ENCODE measurements around the gene APOL5.
"Not testable (repeated sequence)": the region's sequence is repeated elsewhere in the genome, so short reads cannot be mapped to it uniquely, and the experiment has no call there.

Gene APOL5

DNA sequence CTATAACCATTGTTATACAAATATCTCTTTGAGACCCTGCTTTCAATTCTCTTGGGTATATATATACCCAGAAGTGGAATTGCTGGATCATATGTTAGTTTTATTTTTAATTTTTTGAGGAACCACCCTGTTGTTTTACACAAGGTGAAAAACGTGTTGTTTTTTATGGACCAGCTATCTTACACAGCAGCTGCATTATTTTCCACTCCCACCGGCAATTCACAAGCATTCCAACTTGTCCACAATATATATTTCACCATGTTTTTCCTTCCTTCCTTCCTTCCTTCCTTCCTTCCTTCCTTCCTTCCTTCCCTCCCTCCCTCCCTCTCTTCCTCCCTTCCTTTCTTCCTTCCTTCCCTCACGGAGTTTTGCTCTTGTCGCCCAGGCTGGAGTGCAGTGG is 6.3 kb upstream of the APOL5 start:
- no peak for DNase-seq (ENCODE audit: low read depth)

DNA sequence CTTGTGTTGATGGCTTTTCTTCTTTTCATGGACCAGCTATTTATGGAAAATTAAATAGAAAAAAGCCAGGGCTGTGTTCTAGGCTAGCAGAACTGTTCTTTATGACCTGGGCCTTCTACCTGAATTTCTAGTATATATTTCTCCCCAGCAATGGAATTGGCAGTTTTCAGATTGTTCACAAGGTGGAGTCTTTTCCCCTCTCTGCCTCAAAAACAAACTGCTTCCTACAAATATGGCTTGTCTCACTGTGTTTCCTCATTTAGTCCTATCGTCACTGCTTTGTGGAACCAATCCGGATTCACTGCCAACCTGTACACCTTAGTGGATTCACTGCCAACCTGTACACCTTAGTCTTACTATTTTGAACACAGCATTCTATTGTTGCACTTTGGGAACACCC is 5.0 kb upstream of the APOL5 start:
- no peak for DNase-seq (ENCODE audit: low read depth)

DNA sequence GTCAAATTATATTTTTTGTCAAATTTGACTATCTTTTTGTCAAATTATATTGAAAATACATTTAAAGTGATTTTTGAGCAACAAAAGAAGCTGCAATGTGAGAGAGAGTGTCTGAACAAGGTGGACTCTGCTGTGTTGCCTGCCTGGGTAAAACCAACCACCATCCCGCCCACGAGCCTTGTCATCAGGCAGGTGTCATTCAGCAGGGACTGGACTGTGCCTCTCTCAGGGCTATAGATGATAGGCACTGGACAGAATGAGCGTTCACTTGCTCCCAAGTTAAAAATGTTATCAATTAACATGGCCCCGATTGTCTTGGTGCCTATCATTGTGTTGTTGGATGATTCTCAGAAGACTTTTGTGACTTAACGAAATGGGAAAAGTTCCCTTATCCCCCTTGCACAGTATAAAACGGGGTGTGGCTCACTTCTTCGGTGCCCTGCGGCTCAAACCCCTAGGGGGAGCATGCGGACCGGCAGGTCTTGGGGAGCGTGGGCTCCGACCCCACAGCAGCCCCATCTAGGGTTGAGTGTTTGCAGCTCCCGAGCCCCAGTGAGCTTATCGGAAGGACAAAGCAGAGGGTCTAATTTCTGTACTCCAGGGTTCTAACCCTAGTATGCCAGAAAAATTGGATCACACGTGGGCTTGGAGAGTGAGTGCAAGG is 1.7 kb downstream of the APOL5 start:
- no peak for DNase-seq (ENCODE audit: low read depth)

DNA sequence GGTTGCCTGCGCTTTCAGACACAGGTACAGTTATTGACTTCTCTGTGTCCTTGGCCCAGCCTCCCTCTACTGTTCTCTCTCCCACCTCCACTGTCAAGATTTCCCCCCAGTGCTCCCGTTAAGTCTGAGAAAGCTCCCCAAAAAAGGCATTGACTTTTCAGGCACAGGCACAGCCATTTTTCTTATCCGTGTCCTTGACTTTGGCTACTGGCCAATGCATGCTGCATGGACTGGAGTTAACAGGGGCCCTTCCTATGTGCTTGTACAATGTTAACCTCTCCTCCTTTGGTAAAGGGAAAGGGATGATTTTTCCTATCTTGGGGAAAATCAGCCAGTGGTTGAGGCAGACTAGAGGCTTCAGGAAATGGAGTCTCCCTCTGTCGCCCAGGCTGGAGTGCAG is 4.3 kb downstream of the APOL5 start:
- no peak for DNase-seq (ENCODE audit: low read depth)

DNA sequence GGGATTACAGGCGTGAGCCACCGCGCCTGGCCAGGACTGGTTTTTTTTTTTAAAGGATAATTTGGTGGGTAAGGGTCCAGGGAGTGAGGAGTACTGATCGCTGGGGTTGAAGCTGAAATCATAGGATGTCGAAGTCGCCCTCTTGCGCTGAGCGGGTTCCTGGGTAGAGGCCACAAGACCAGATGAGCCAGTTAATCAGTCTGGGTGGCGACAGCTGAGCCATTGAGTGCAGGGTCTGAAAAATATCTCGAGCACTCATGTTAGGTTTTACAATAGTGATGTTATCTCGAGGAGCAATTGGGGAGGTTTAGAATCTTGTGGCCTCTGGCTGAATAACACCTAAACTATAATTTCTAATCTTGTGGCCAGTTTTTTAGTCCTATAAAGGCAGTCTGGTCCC is 7.8 kb downstream of the APOL5 start:
- no peak for DNase-seq (ENCODE audit: low read depth)

DNA sequence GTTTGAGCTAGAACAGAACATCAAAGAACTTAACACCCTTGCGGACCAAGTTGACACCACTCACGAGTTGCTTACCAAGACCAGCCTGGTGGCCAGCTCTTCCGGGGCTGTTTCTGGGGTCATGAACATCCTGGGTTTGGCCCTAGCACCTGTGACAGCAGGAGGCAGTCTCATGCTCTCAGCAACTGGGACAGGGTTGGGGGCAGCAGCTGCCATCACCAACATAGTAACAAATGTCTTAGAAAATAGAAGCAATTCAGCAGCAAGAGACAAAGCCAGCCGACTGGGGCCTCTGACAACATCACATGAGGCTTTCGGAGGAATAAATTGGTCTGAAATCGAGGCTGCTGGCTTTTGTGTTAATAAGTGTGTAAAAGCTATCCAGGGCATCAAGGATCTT is 8.7 kb downstream of the APOL5 start:
- no peak for DNase-seq (ENCODE audit: low read depth)

DNA sequence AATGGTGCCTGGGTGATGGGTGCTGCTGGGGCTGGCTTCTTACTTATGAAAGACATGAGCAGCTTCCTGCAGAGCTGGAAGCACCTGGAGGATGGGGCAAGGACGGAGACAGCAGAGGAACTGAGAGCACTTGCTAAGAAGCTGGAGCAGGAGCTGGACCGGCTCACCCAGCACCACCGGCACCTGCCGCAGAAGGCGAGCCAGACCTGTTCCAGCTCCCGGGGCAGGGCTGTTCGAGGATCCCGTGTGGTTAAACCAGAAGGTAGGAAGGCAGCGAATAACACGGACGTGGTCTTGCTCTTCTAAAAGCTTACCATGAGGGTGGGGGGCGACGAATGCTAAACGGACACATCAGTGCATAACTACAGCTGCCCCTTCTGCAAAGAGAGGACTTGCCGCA is 9.3 kb downstream of the APOL5 start:
- no peak for DNase-seq (ENCODE audit: low read depth)

DNA sequence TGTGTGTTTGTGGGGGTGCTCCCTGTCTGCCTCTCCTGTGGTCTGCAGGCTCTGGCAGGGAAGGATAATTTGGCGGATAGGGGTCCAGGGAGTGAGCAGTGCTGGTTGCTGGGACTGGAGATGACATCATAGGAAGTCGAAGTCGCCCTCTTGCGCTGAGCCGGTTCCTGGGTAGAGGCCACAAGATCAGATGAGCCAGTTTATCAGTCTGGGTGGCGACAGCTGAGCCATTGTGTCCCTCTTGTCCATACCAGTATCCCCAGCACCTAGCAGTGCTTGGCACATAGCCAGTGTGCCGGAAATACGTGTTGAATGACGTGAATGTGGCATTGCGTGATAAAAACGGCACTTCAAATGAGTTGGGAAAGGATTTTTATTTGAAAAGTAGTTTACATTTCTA is 9.8 kb downstream of the APOL5 start:
- no peak for DNase-seq (ENCODE audit: low read depth)

DNA sequence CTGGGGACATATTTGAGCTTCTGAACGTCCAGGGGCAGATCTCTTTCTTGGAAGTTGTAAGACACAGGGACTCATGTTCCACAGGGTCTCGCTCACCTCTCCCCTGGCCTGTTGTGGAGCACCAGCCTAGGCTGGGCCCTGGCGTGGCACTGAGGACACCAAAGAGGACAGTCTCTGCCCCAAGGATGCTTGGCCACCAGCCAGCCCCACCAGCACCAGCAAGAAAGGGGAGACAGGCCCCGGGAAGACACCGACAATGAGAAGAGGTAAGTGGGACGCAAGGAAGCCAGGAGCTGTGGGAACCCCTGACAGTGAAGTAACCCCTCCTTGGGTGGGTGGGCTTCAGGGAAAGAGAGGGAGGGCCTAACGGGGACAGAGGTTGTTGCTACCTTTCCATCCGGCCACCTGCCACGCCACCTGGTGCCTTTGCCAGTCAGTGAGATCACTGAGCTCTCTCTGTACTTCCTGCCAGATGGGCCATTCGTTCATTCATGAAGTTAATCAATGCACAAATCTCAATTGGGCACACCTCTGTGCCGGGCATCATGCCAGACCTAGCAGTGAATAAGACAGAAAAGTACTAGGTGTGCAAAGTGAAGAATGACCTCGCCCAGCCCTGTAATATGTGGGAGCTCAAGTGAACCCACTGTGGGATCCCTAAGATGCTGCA is 11.1 kb downstream of the APOL5 start:
- DNase-seq (ENCODE audit: low read depth), result no peak

DNA sequence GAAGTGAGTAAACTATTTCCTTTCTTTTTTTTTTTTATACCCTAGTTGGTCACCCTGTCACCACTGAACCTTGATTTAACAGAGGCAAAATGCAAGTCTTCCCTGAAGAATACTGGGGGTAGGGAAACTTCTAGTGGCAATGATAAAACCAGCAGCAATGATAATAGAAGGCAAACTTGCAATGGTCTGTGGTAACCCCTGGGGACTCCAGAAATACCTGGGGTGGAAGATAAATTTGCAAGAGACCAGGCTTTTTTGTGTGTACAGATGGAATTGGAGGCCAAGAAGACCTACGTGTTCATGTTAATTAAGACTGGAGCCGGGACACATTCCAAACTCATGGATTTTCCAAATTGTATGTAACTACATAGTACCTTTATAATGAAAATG is 11.6 kb downstream of the APOL5 start:
- DNase-seq (ENCODE audit: low read depth), result no peak

DNA sequence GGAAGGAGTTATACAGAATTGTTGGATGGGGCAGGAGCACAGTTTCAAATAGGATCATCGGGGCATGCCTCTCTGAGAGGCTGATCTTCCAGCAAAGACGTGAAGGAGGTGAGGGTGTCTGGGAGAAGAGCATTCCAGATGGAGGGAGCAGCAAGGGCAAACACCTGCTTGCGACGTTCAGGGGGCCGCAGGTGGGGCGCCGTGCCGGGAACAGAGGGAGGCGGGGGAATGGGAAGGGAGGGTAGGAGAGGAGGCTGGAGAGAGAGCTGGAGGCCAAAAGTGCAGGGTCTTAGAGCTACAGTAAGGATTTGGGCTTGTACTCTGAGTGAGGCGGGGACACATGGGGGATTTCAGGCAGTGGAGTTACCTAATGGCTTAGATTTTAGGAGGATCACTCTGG is 13.6 kb downstream of the APOL5 start:
- no peak for DNase-seq (ENCODE audit: low read depth)

DNA sequence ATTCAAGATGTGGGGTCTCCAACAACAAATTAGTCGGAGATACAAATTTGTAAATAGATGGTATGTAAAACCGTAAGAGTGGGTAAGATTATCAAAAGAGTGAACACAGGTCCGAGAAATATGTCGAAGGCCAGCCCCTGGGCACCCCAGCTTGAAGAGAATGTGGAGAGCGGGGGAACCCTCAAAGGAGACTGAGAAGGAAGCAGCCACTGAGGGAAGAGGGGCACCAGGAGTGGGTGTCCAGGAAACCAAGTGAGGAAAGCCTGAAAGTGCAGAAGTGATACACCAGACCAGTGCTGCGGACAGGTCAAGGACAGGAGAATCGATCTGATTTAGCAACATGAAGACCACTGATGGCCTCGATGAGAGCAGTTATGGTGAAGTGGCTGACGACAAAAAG is 14.4 kb downstream of the APOL5 start:
- DNase-seq (ENCODE audit: low read depth), result no peak

DNA sequence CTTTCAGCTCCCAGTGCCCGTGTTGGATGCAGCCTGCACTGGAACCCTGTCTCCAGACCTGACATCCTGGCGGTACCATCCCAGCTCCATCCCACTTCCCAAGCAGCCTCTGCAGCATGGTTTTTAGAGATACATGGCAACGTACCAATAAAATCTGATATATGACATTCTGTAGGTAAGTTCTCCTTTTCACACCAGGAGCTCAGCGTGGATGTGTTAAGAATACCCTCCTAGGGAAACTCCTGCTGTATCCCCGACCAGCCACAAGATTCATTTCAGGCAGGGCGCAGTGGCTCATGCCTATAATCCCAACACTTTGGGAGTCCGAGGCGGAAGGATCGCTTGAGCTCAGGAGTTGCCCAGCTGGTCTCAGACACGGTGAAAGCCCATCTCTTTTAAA is 15.4 kb downstream of the APOL5 start:
- no peak for DNase-seq (ENCODE audit: low read depth)

DNA sequence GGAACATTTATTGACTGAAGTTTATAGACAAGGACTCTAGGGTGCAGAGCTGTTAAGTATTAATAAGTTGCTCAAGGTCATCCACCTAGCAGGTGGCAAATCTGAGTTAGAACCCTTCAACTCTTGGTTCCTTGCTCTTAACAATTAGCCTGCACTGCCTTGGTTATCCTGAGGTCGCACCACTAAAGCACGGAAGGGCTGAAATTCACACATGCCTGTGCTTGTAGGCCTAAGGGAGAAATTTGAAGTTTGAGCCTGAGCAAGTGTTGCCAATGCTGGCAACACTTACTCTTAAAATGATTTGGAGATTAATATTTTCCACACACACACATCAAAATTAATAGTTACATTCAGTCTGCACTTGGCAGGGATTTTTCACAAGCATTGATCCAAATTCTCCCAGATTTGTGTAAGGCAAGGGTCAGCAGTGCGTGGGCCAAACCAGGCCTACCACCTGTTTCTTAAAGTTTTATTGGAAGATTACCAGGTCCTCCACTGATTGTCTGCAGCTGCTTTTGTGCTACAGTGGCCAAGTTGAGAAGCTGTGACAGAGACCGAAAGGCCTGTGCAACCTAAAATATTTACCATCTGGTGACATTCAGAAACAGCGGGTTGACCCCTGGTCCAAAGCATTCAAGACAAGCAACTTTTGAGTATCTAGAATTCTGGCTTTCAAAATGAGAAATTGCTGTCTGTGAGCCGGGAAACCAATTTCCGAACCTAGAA is 16.3 kb downstream of the APOL5 start:
- no peak for DNase-seq (ENCODE audit: low read depth)

DNA sequence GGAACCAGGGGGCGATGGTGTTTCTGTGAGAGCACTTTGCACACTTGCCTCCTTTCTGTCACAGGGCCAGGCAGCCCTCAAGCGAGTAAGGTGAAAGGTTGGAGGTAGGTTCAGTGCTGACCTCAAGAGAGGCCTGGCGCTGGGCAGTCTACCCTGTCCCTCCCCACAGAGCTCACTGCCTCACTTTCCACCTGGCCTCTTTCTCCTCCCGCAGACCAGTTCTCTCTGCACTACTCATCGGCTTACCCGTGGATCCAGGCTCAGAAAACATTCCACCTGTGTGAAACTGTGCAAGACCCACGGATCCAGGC is 16.8 kb downstream of the APOL5 start:
- no peak for DNase-seq (ENCODE audit: low read depth)

DNA sequence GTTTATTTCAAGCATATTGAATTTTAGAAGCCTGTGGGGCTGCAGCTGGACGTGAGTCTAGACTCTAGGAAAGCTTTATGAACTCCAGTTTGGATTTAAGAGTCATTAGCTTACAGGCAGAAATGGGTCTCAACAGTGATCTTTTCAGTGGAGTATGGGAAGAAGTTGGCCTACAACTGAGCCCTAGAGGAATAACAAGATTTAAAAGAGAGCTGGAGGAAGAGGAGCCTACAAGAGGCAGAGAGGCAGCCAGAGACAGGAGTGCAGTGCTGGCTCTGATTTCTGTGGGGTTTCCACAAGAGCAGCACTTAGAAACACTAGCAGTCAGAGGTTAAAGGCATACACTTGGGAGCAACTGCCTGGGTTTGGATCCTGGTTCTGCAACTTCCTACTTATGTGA is 17.9 kb downstream of the APOL5 start:
- no peak for DNase-seq (ENCODE audit: low read depth)

DNA sequence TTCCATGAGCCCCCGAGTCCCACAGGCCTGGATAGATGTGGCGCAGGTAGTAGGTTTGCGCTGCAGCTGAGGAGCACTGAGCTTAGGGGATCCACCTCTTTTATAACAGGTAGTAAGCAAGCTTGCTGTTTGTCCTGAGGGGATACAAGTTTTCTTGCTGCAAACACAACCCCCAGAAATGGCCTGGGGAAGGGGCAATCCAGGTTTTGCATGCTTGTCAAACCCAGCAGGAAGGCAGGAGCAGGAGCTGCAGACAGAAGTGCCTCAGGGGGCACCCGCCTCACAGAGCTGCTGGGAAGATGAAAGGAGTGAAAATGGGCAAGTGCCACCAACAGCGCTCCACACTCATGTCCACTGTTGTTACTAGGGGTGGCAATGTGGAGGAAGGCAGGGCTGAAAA is 18.5 kb downstream of the APOL5 start:
- DNase-seq (ENCODE audit: low read depth), result no peak

DNA sequence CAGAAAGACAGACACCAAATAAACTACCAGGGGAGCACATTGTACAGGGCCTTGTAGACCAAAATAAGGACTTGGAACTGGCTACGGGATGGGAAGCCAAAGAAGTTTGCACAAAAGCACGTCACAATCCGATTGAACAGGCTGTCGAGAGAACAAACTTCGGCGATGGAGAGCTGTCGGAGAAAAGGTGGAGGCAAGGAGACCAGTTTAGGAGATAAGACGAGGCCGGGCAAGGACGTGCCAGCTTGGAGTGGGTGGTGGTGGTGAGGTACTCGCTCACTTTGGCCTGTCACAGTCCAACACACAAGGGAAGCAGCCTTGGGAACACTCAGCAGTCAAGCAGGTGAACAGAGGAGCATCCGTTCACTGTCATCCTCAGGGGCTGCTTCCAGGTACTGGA is 19.0 kb downstream of the APOL5 start:
- DNase-seq (ENCODE audit: low read depth), result no peak

DNA sequence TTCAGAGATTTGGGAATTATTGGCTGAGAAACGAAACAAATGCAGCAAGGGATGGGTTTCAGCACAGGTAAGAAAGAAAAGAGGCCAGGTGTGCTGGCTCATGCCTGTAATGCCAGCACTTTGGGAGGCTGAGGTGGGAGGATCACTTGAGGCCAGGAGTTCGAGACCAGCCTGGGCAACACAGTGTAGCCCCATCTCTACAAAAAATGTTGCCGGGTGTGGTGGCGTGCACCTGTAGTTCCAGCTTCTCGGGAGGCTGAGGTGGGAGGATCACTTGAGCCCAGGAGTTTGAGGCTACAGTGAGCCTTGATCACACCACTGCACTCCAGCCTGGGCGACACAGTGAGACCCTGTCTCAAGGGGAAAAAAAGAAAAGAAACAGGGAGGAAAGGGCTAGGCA is 20.2 kb downstream of the APOL5 start:
- not testable (repeated sequence) for DNase-seq (ENCODE audit: low read depth)

DNA sequence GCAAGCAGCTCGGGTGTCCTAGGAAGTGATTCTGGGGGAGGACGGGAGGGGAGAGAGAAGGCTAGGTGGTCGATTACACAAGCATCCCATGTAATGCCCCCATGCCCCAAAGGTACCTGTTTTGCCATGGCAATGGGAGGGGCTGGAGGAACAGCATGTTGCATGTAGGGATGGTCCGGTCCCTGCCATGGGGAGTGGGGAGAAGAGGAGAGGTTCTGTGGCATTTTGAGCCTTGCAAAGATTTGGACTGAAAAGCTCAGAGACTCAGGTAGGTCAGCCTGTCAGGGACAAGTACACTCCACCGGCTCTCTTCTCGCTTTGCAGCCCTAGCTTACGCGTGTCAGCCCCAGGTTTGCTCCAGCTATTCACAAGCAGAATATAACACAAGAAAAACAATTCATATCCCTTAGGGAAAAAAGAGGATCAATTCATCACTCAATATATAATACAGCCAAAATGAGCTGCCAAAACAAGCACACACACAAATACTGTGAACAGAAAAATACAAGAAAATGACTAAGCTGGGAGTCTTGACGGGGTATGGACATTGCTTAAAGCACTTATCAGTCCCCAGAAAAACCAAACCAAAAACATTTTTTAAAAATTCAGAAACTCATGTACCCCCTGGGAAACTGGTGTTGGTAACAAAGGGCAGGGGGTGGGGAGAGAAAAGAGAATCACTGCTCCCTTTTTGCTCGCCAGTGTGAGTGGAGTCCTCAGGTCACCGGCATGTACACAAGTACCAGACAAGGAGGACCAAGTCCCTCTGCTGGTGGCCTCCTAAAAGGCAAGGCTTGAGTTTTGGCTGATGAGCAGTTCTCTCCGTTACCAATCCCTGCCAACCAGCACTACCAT is 21.6 kb downstream of the APOL5 start:
- no peak for DNase-seq (ENCODE audit: low read depth)

DNA sequence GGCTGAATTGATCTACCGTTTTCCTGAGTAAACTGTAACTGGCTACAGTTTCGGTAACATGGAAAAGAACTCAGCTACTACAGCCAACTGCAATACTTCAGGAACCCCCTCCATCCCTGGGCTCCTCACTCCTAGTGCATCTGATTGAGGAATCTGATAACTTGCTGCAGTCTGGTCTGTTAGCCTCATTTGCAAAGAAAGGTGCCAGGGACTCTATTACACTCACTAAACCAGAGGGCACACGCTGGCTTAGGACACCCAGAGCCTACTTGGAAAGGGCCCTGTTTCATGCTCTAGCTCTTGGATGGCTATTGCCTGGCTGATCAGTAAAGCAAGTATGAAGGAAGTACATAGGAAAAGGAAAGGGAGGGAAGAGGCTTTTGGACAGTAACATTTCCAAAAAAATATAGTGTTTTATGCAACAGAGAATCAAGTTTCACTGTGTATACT is 22.3 kb downstream of the APOL5 start:
- no peak for DNase-seq (ENCODE audit: low read depth)

DNA sequence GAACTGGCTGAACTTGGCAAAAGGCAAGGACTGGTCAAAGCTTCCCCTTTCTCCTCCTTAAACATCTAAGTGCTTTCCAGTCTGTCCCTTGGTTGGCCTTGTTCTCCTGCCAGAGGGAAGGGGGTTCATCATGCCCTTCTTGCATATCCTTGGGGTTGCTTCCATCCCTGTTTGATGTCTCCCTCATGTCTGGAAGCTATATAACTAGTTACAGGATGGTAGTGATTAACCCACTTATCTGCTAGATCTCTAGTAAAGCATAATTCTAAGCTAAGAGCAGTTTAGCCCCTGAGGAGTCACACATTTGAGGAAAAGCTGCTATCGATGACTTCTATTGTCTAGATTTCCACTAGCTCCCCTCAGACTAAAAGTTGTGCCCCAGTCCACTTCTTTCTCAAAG is 22.9 kb downstream of the APOL5 start:
- no peak for DNase-seq (ENCODE audit: low read depth)

All from activated T-helper 1 cell treated with Interleukin-2 at 50 U/mL for 16 hours (primary cell).